Gastrocnemius medialis (tissue), 4 donors: ENCODE measurements around the gene OIT3.

ENCODE experiments used
- CTCF ChIP-seq, 5 experiments: fragments of 450-650 bp in 3 of 5; fragments of 200-600 bp in 2 of 5; sonication (generic) in 2 of 5; IDR thresholded peaks in 4 of 5; conservative IDR thresholded peaks in 1 of 5; 1 replicate in 4 of 5; 2 replicates in 1 of 5; pipeline ENCODE4 v1.5.1; 2016 to 2019; ENCODE audit warnings: antibody characterized with exemption in 5 of 5, mild to moderate bottlenecking in 3 of 5, moderate library complexity in 3 of 5
- POLR2A ChIP-seq, 2 donors: fragments of 450-650 bp; IDR thresholded peaks; one replicate each; pipeline ENCODE4 v1.6.1; 2017; ENCODE audit warnings: antibody characterized with exemption in 2 of 2, mild to moderate bottlenecking in 2 of 2, moderate library complexity in 2 of 2

- TF ChIP-seq CTCF (IDR thresholded peaks at IDR 0.05 in 4 of 5, conservative IDR thresholded peaks at IDR 0.05 in 1 of 5) = no peak
- TF ChIP-seq POLR2A (IDR thresholded peaks at IDR 0.05) = no peak
These were observed 32.5 kb downstream of the OIT3 start for GRCh38 chr10:72925951-72926465.
